Measurements from ENCODE around the gene BASP1. TPM values are rescaled to one million over a fixed set of nuclear protein-coding genes. Genes with fewer than 3 reads are reported as not detected.

Gene BASP1
- total and polyA plus RNA-seq, 2 experiments from 2014 or later = 87.5 to 114 TPM

- TF ChIP-seq ZNF462 (CRISPR knock-in tag; IDR thresholded peaks at IDR 0.05) (no peak), CTCF (conservative IDR thresholded peaks at IDR 0.05; ENCODE audit: low read depth in 2 of 2) (no peak), NANOG (IDR thresholded peaks at IDR 0.05; ENCODE audit: borderline replicate concordance) (no peak), EZH2phosphoT487 (IDR thresholded peaks at IDR 0.05; ENCODE audit: unreplicated experiment) (no peak)
These were observed 13.3 kb upstream of the BASP1 start (continued) for GRCh38 chr5:17204133-17204489.

- Mint-ChIP-seq H3K4me3 (no peak overlapping the region), H3K9me3 (no peaks in the 10 kb centered on the region), H3K27me3 (ENCODE audit: insufficient read depth, low read depth, poor library complexity) (no peaks in the 10 kb centered on the region), H3K36me3 (ENCODE audit: low read depth) (no peaks in the 10 kb centered on the region), H3K4me1 (peaks cover 10% of the 10 kb centered on the region), H3K27ac (no peak overlapping the region)
- H3F3A ChIP-seq (replicated peaks; ENCODE audit: low read depth) = no peaks in the 10 kb centered on the region
- H3K4me2 ChIP-seq = no peak overlapping the region
- no peaks in the 10 kb centered on the region for H3K27me3 ChIP-seq (ENCODE audit: insufficient read depth)
- H3K79me2 ChIP-seq (replicated peaks; ENCODE audit: insufficient read depth) = no peaks in the 10 kb centered on the region
- no peak overlapping the region for H2AFZ ChIP-seq
- H3K36me3 ChIP-seq (ENCODE audit: insufficient read depth) = no peaks in the 10 kb centered on the region
- no peak for ATAC-seq
- H3K9me2 ChIP-seq (ENCODE audit: insufficient read depth) = no peaks in the 10 kb centered on the region
- no peak overlapping the region for H3K4me3 ChIP-seq
- H3K4me1 ChIP-seq (ENCODE audit: insufficient read depth) = no peaks in the 10 kb centered on the region
- no peaks in the 10 kb centered on the region for H4K20me1 ChIP-seq (replicated peaks; ENCODE audit: insufficient read depth)
- TF ChIP-seq ZNF114 (CRISPR knock-in tag; IDR thresholded peaks at IDR 0.05) (no peak), REST (IDR thresholded peaks at IDR 0.05; ENCODE audit: unreplicated experiment) (no peak), JUNB (IDR thresholded peaks at IDR 0.05; ENCODE audit: unreplicated experiment) (no peak), NANOG (IDR thresholded peaks at IDR 0.05; ENCODE audit: borderline replicate concordance) (no peak), ETS1 (IDR thresholded peaks at IDR 0.05) (no peak), EZH2phosphoT487 (IDR thresholded peaks at IDR 0.05; ENCODE audit: unreplicated experiment) (no peak), STAT1 (IDR thresholded peaks at IDR 0.05; ENCODE audit: unreplicated experiment) (no peak)
- H3K27ac ChIP-seq (ENCODE audit: low read depth) = no peak overlapping the region
- DNase-seq (ENCODE audit: low spot score) = no peak
These were observed 11.4 kb upstream of the BASP1 start for GRCh38 chr5:17206021-17206420.

Measured in GM23338 (cell line).